H1 (cell line): ENCODE data around the gene LARP4B. TPM values are rescaled to one million over a fixed set of nuclear protein-coding genes. Genes with fewer than 3 reads are reported as not detected.

Experiments
- CTCF ChIA-PET: fragments of 300-600 bp; sonication (Branson Sonifier 250); formaldehyde crosslinking; loops from one replicate; lab custom pipeline; 2021; ENCODE audit not compliant: partially characterized antibody; lab: Charles Lee
- POLR2A ChIA-PET: fragments of 300-600 bp; sonication (Branson Sonifier 250); formaldehyde crosslinking; loops from one replicate; lab custom pipeline; 2021; ENCODE audit warnings: inconsistent platforms; ENCODE audit not compliant: partially characterized antibody; lab: Charles Lee
- DNase-seq, 2 experiments: peaks; one replicate each; pipeline versions ENCODE4 v3.0.0 to v3.0.0-alpha.2; 2010 to 2022; ENCODE audit warnings: low spot score in 2 of 2, low read depth in 1 of 2, mixed read lengths in 1 of 2
- FAIRE-seq: peaks from 2 replicates; lab custom pipeline; 2011; peaks lifted over from hg19 to GRCh38; lab: Jason Lieb, UNC
- H2AFZ ChIP-seq: 2 replicates; pipeline ENCODE4 v1.8.1; 2012; ENCODE audit warnings: low read length, inconsistent platforms
- H2AK5ac ChIP-seq: 2 replicates; pipeline ENCODE4 v1.6.1; 2013; ENCODE audit warnings: low read depth, low read length
- H2BK120ac ChIP-seq: replicated peaks from 2 replicates; pipeline ENCODE3; 2013; ENCODE audit warnings: low read depth, low read length, inconsistent platforms
- H2BK12ac ChIP-seq: 2 replicates; pipeline ENCODE4 v1.6.1; 2013; ENCODE audit warnings: low read depth, low read length
- H2BK15ac ChIP-seq: 2 replicates; pipeline ENCODE4 v1.6.1; 2013; ENCODE audit warnings: low read length
- H2BK20ac ChIP-seq: 2 replicates; pipeline ENCODE4 v1.6.1; 2013; ENCODE audit warnings: low read length
- H2BK5ac ChIP-seq: 2 replicates; pipeline ENCODE4 v1.6.1; 2013; ENCODE audit warnings: low read depth, low read length
- H3K14ac ChIP-seq: 2 replicates; pipeline ENCODE4 v1.6.1; 2013; ENCODE audit warnings: inconsistent platforms; ENCODE audit not compliant: insufficient read length
- H3K18ac ChIP-seq: 2 replicates; pipeline ENCODE4 v1.6.1; 2013; ENCODE audit warnings: low read length; ENCODE audit errors: extremely low read depth
- H3K23ac ChIP-seq: 2 replicates; pipeline ENCODE4 v1.6.1; 2013; ENCODE audit warnings: inconsistent platforms; ENCODE audit not compliant: insufficient read length
- H3K23me2 ChIP-seq: 2 replicates; pipeline ENCODE4 v1.6.1; 2013; ENCODE audit warnings: low read depth, low read length
- H3K27ac ChIP-seq: 2 replicates; pipeline ENCODE4 v1.6.1; 2011; ENCODE audit warnings: low read depth, low read length, inconsistent platforms
- H3K27me3 ChIP-seq, 4 experiments: replicated peaks in 1 of 4; 1 replicate in 1 of 4; 2 replicates in 3 of 4; pipeline versions ENCODE4 v1.6.1 to v1.8.1; 2011 to 2013; ENCODE audit warnings: low read length in 3 of 4, mild to moderate bottlenecking in 3 of 4, inconsistent platforms in 2 of 4, mixed read lengths in 2 of 4, moderate library complexity in 1 of 4; ENCODE audit not compliant: control insufficient read depth in 3 of 4, insufficient read depth in 3 of 4; ENCODE audit errors: extremely low read depth in 1 of 4
- H3K36me3 ChIP-seq, 4 experiments: 2 replicates each; pipeline versions ENCODE4 v1.6.1 to v1.8.1; 2011 to 2013; ENCODE audit warnings: mild to moderate bottlenecking in 4 of 4, low read length in 3 of 4, moderate library complexity in 2 of 4, control low read depth in 1 of 4, inconsistent platforms in 1 of 4; ENCODE audit not compliant: insufficient read depth in 4 of 4, control insufficient read depth in 2 of 4
- H3K4ac ChIP-seq: replicated peaks from 2 replicates; pipeline ENCODE3; 2013; ENCODE audit warnings: low read length, low read depth, mixed read lengths, inconsistent platforms; ENCODE audit not compliant: insufficient read length
- H3K4me1 ChIP-seq, 4 experiments: replicated peaks in 1 of 4; 1 replicate in 1 of 4; 2 replicates in 3 of 4; pipeline versions ENCODE4 v1.6.1 to v1.8.1; 2011 to 2013; ENCODE audit warnings: low read length in 3 of 4, inconsistent platforms in 2 of 4, mixed read lengths in 1 of 4; ENCODE audit not compliant: insufficient read depth in 4 of 4, control insufficient read depth in 3 of 4
- H3K4me2 ChIP-seq, 2 experiments: 2 replicates each; pipeline versions ENCODE4 v1.6.1 to v1.8.1; 2011 to 2013; ENCODE audit warnings: low read depth in 2 of 2, low read length in 2 of 2, control low read depth in 1 of 2, inconsistent platforms in 1 of 2, mild to moderate bottlenecking in 1 of 2; ENCODE audit not compliant: insufficient read depth in 1 of 2
- H3K4me3 ChIP-seq, 4 experiments: fragments of 200-600, 300-600 bp in 1 of 4; sonication (generic), shearing (Covaris generic), sonication (Bioruptor Twin) in 1 of 4; 2 replicates each; pipeline versions ENCODE4 v1.5.1 to v1.8.1; 2011 to 2016; ENCODE audit warnings: low read length in 4 of 4, low read depth in 3 of 4, control low read depth in 2 of 4, inconsistent platforms in 2 of 4, mild to moderate bottlenecking in 2 of 4, mixed read lengths in 1 of 4, moderate library complexity in 1 of 4; ENCODE audit not compliant: insufficient read depth in 2 of 4; ENCODE audit errors: extremely low read depth in 1 of 4
- H3K56ac ChIP-seq: replicated peaks from 2 replicates; pipeline ENCODE3; 2013; ENCODE audit warnings: low read depth, mild to moderate bottlenecking, mixed read lengths, low read length, inconsistent platforms; ENCODE audit not compliant: insufficient read length
- H3K79me1 ChIP-seq: 2 replicates; pipeline ENCODE4 v1.6.1; 2013; ENCODE audit warnings: low read depth, low read length, control low read depth
- H3K79me2 ChIP-seq, 2 experiments: 2 replicates each; pipeline versions ENCODE4 v1.6.1 to v1.8.1; 2012 to 2013; ENCODE audit warnings: low read length in 2 of 2, mild to moderate bottlenecking in 2 of 2, inconsistent platforms in 1 of 2; ENCODE audit not compliant: insufficient read depth in 2 of 2, control insufficient read depth in 1 of 2
- H3K9ac ChIP-seq, 4 experiments: replicated peaks in 1 of 4; 1 replicate in 1 of 4; 2 replicates in 3 of 4; pipeline versions ENCODE4 v1.6.1 to v1.8.1; 2011 to 2013; ENCODE audit warnings: low read depth in 3 of 4, low read length in 3 of 4, control low read depth in 2 of 4, mild to moderate bottlenecking in 2 of 4, moderate library complexity in 2 of 4, inconsistent platforms in 1 of 4; ENCODE audit errors: extremely low read depth in 1 of 4
- H3K9me3 ChIP-seq, 2 experiments: 2 replicates each; pipeline versions ENCODE4 v1.6.1 to v1.8.1; 2012 to 2013; ENCODE audit warnings: mild to moderate bottlenecking in 2 of 2, moderate library complexity in 2 of 2, control low read depth in 1 of 2, inconsistent platforms in 1 of 2, low read depth in 1 of 2, low read length in 1 of 2, mixed read lengths in 1 of 2; ENCODE audit not compliant: insufficient read depth in 2 of 2
- H4K20me1 ChIP-seq, 2 experiments: replicated peaks in 1 of 2; 2 replicates each; pipeline versions ENCODE3 to v1.8.1; 2011 to 2013; ENCODE audit warnings: inconsistent platforms in 2 of 2, low read length in 2 of 2, mild to moderate bottlenecking in 1 of 2; ENCODE audit not compliant: insufficient read depth in 2 of 2, control insufficient read depth in 1 of 2
- H4K5ac ChIP-seq: 2 replicates; pipeline ENCODE4 v1.6.1; 2013; ENCODE audit warnings: low read length, low read depth, mixed read lengths, inconsistent platforms; ENCODE audit not compliant: insufficient read length
- H4K8ac ChIP-seq: 2 replicates; pipeline ENCODE4 v1.8.0; 2013; ENCODE audit warnings: mild to moderate bottlenecking, moderate library complexity, low read length, inconsistent platforms; ENCODE audit not compliant: insufficient read depth; ENCODE audit errors: extremely low read depth
- H4K91ac ChIP-seq: replicated peaks from 2 replicates; pipeline ENCODE3; 2013; ENCODE audit warnings: low read length, mixed read lengths, inconsistent platforms; ENCODE audit not compliant: insufficient read length
- ASH2L ChIP-seq: fragments of 200-600, 300-600 bp; sonication (generic); IDR thresholded peaks from one replicate; pipeline ENCODE4 v1.7.1; 2017; ENCODE audit warnings: low read length
- BACH1 ChIP-seq: IDR thresholded peaks from 2 replicates; pipeline ENCODE4 v1.6.1; 2012; ENCODE audit warnings: low read length, improper control_type of control experiment
- CBX8 ChIP-seq: fragments of 300-800, 300-1000 bp; sonication (generic); IDR thresholded peaks from 2 replicates; pipeline ENCODE4 v1.7.1; 2016; ENCODE audit warnings: low read depth, low read length, borderline replicate concordance
- KDM1A ChIP-seq: fragments of 200-600, 300-600 bp; sonication (generic); IDR thresholded peaks from 2 replicates; pipeline ENCODE4 v1.7.1; 2016; ENCODE audit warnings: mild to moderate bottlenecking, low read length, borderline replicate concordance
- MAX ChIP-seq: IDR thresholded peaks from 2 replicates; pipeline ENCODE4 v1.6.1; 2012; ENCODE audit warnings: inconsistent platforms
- RAD21 ChIP-seq, 2 experiments: IDR thresholded peaks in 1 of 2; conservative IDR thresholded peaks in 1 of 2; 2 replicates each; pipeline ENCODE4 v1.6.1; 2011; ENCODE audit warnings: low read depth in 2 of 2, low read length in 2 of 2, improper control_type of control experiment in 1 of 2, inconsistent platforms in 1 of 2, mild to moderate bottlenecking in 1 of 2, moderate library complexity in 1 of 2
- RFX5 ChIP-seq: IDR thresholded peaks from 2 replicates; pipeline ENCODE4 v1.6.1; 2011; ENCODE audit warnings: low read depth, low read length, improper control_type of control experiment, borderline replicate concordance
- SIX5 ChIP-seq: IDR thresholded peaks from 2 replicates; pipeline ENCODE4 v1.6.1; 2011; ENCODE audit warnings: mild to moderate bottlenecking, low read depth, low read length
- SP4 ChIP-seq: IDR thresholded peaks from 2 replicates; pipeline ENCODE4 v1.6.1; 2012; ENCODE audit warnings: low read length, inconsistent platforms
- USF2 ChIP-seq: IDR thresholded peaks from 2 replicates; pipeline ENCODE4 v1.6.1; 2011; ENCODE audit warnings: low read length, improper control_type of control experiment
- WGBS, 2 experiments: shearing (Covaris generic) in 1 of 2; methylation state at CpG; one replicate each; pipeline versions ENCODE4 v1.1.6 to v1.1.7; 2013 to 2015; ENCODE audit warnings: low lambda C conversion rate in 2 of 2, mixed read lengths in 2 of 2, inconsistent platforms in 1 of 2, low coverage in 1 of 2, missing lambda C conversion rate in 1 of 2; ENCODE audit not compliant: insufficient replicate concordance in 2 of 2, insufficient coverage in 1 of 2, insufficient read length in 1 of 2; ENCODE audit errors: extremely low coverage in 1 of 2, missing lambda C conversion rate in 1 of 2; 5-methylcytosine and 5-hydroxymethylcytosine counted together
- polyA plus RNA-seq, 7 experiments: library from polyadenylated mRNA; depleted of rRNA in 3 of 7; stranded (reverse) in 5 of 7; unstranded in 2 of 7; fragments of >200 nt in 5 of 7; fragments of 200-250 nt in 2 of 7; gene quantifications; 1 replicate in 5 of 7; 2 replicates in 1 of 7; 4 replicates in 1 of 7; pipeline versions ENCODE4 v1.2.1 to v1.2.3, GENCODE V29; 2011 to 2013; ENCODE audit warnings: missing spikeins in 2 of 7, mixed read lengths in 2 of 7
- total RNA-seq: library from RNA; stranded (reverse); fragmentation: NEBNext Ultra II Directional; extraction: Animal tissue kit (Norgen Biotek cat#: 25700); gene quantifications from 2 replicates; pipeline ENCODE4 v1.2.1, GENCODE V29; 2021

Gene LARP4B
- total and polyA plus RNA-seq, 2 of the 8 experiments (the other 6 are each of a cell fraction or from before 2014, with no cell fraction given) = 20.1 to 78.6 TPM

GRCh38 chr10:844552-844951 is 87.0 kb downstream of the LARP4B start:
- POLR2A ChIA-PET = interaction anchor here (1.0 kb wide), 1 partner anchor 10 kb away, joined by 3 read pairs; no protein-coding TSS in a partner anchor
- WGBS, 2 experiments = 96% methylated on average over 8 of the region's 8 CpGs; no CpG with 5 or more reads in 1 of the 2 experiments
- H3K79me1 ChIP-seq = peaks cover 6% of the 10 kb centered on the region
- no peak overlapping the region for H3K4ac ChIP-seq
- no peak overlapping the region for H3K9ac ChIP-seq
- no peaks in the 10 kb centered on the region for H3K9me3 ChIP-seq
- H4K20me1 ChIP-seq = peaks cover 0 to 17% of the 10 kb centered on the region in 2 experiments
- no peak overlapping the region for H3K4me2 ChIP-seq
- H3K18ac ChIP-seq = no peak overlapping the region
- peaks cover 2 to 37% of the 10 kb centered on the region in 2 experiments; a peak in 3 of 4 replicates for H3K79me2 ChIP-seq
- no peak overlapping the region for H3K56ac ChIP-seq
- no peaks in the 10 kb centered on the region for H3K27me3 ChIP-seq
- H2BK15ac ChIP-seq = no peak overlapping the region
- no peak overlapping the region for H2BK20ac ChIP-seq
- H2AFZ ChIP-seq = no peak overlapping the region
- H2BK12ac ChIP-seq = no peak overlapping the region
- DNase-seq (no peak), FAIRE-seq (no peak)
- H3K36me3 ChIP-seq = peaks cover 5 to 40% (median 31%) of the 10 kb centered on the region in 4 experiments; a peak in 7 of 8 replicates
- no peaks in the 10 kb centered on the region for H3K23me2 ChIP-seq
- H3K4me1 ChIP-seq = no peaks in the 10 kb centered on the region
- no peak overlapping the region for H4K8ac ChIP-seq
- H2BK5ac ChIP-seq = no peak overlapping the region
- no peak overlapping the region for H4K5ac ChIP-seq
- TF ChIP-seq SIX5 (no peak), USF2 (no peak), MAX (no peak), SP4 (no peak), CBX8 (no peak), ASH2L (no peak), RAD21 (IDR thresholded peaks at IDR 0.05 in 1 of 2, conservative IDR thresholded peaks at IDR 0.05 in 1 of 2; ENCODE audit: low read depth in 2 of 2, low read length in 2 of 2) (no peak), RFX5 (no peak), KDM1A (no peak), BACH1 (no peak)
- H2BK120ac ChIP-seq = no peak overlapping the region
- no peak overlapping the region for H2AK5ac ChIP-seq
- no peak overlapping the region for H4K91ac ChIP-seq
- CTCF ChIA-PET = no interaction called here
- H3K14ac ChIP-seq = no peak overlapping the region
- no peak overlapping the region for H3K23ac ChIP-seq
- H3K27ac ChIP-seq = no peak overlapping the region
- no peak overlapping the region for H3K4me3 ChIP-seq
